Testis (tissue), 3 donors: ENCODE results near the gene PCID2. TPM values are rescaled to one million over a fixed set of nuclear protein-coding genes. Genes with fewer than 3 reads are reported as not detected.
"Not testable (repeated sequence)": the region's sequence is repeated elsewhere in the genome, so short reads cannot be mapped to it uniquely, and the experiment has no call there.

Source experiments
- DNase-seq: peaks from one replicate; pipeline ENCODE4 v3.0.0-alpha.2; 2019
- H3K27ac ChIP-seq, 2 donors: fragments of 200-600 bp; sonication (generic); one replicate each; pipeline ENCODE4 v1.5.1; 2019
- H3K27me3 ChIP-seq: fragments of 200-600 bp; sonication (generic); one replicate; pipeline ENCODE4 v1.5.1; 2019
- H3K36me3 ChIP-seq: fragments of 200-600 bp; sonication (generic); one replicate; pipeline ENCODE4 v1.5.1; 2017; ENCODE audit warnings: low read depth; ENCODE audit errors: missing control alignments
- H3K4me1 ChIP-seq: fragments of 200-600 bp; sonication (generic); one replicate; pipeline ENCODE4 v1.5.1; 2019
- H3K4me3 ChIP-seq, 2 donors: fragments of 200-600 bp; sonication (generic); one replicate each; pipeline ENCODE4 v1.5.1; 2017 to 2019
- H3K9me3 ChIP-seq: fragments of 200-600 bp; sonication (generic); one replicate; pipeline ENCODE4 v1.5.1; 2017
- CTCF ChIP-seq, 3 experiments: fragments of 450-650 bp in 2 of 3; fragments of 200-600 bp in 1 of 3; sonication (generic) in 1 of 3; IDR thresholded peaks; one replicate each; pipeline ENCODE4 v1.5.1; 2016 to 2019; ENCODE audit warnings: antibody characterized with exemption in 3 of 3, mild to moderate bottlenecking in 2 of 3, moderate library complexity in 1 of 3
- POLR2A ChIP-seq: fragments of 450-650 bp; IDR thresholded peaks from one replicate; pipeline ENCODE4 v1.6.1; 2017; ENCODE audit warnings: antibody characterized with exemption, mild to moderate bottlenecking, moderate library complexity
- WGBS, 2 donors: methylation state at CpG; one replicate each; pipeline ENCODE4 v1.1.5; 2018; 5-methylcytosine and 5-hydroxymethylcytosine counted together
- intact Hi-C: fragments of 100-400 bp; cut with DNase I; formaldehyde crosslinking; loops from one replicate; pipeline ENCODE4 v1.15.1; 2023; ENCODE audit warnings: low total_unique reads
- polyA plus RNA-seq: library from polyadenylated mRNA; stranded (reverse); fragments of 350-450 nt; fragmentation: Illumina TruSeq; extraction: RNeasy Lipid Tissue Mini Kit (QIAGEN cat#74804); gene quantifications from one replicate; pipeline ENCODE4 v1.2.3, GENCODE V29; 2014; ENCODE audit warnings: low read depth, low replicate concordance; ENCODE audit not compliant: insufficient read depth
- total RNA-seq, 2 donors: library from RNA; depleted of rRNA; stranded (reverse); fragments of >200 nt; gene quantifications; one replicate each; pipeline ENCODE4 v1.2.3, GENCODE V29; 2016

The PCID2 gene
- total and polyA plus RNA-seq, 3 donors from 2014 or later = 72.2 to 130 (median 73.4) TPM

- Histone ChIP-seq H3K36me3 (no peaks in the 10 kb centered on the region), H3K27me3 (no peaks in the 10 kb centered on the region), H3K4me1 (no peaks in the 10 kb centered on the region), H3K27ac (no peak overlapping the region), H3K9me3 (no peaks in the 10 kb centered on the region), H3K4me3 (no peak overlapping the region)
- TF ChIP-seq CTCF (IDR thresholded peaks at IDR 0.05) = no peak
- TF ChIP-seq POLR2A = no peak
- 82 to 89% methylated on average over 6 of the region's 6 CpGs for WGBS, 2 donors
- no peak for DNase-seq
- intact Hi-C loops = no loop called here
Measured at GRCh38 chr13:113243847-113244246, 35.4 kb upstream of the PCID2 start.

- 88 to 96% methylated on average over 8 of the region's 8 CpGs for WGBS, 2 donors
- H3K4me3 ChIP-seq, H3K9me3 ChIP-seq, H3K27me3 ChIP-seq, H3K36me3 ChIP-seq, intact Hi-C loops, DNase-seq, H3K27ac ChIP-seq, H3K4me1 ChIP-seq: not testable (repeated sequence)
Measured at GRCh38 chr13:113241623-113242022, 33.2 kb upstream of the PCID2 start.

- TF ChIP-seq POLR2A (no peak), CTCF (IDR thresholded peaks at IDR 0.05) (no peak)
- H3K9me3 ChIP-seq = no peaks in the 10 kb centered on the region
- no peak overlapping the region for H3K27ac ChIP-seq
- H3K4me1 ChIP-seq = peaks cover 4% of the 10 kb centered on the region
- intact Hi-C loops = no loop called here
- H3K36me3 ChIP-seq = no peaks in the 10 kb centered on the region
- 88 to 91% methylated on average over 6 of the region's 6 CpGs for WGBS, 2 donors
- H3K27me3 ChIP-seq = no peaks in the 10 kb centered on the region
- no peak overlapping the region for H3K4me3 ChIP-seq
- no peak for DNase-seq
Measured at GRCh38 chr13:113239986-113240385, 31.5 kb upstream of the PCID2 start.

GRCh38 chr13:113239357-113239756 is 30.9 kb upstream of the PCID2 start:
- Histone ChIP-seq H3K4me3 (no peak overlapping the region), H3K27me3 (no peaks in the 10 kb centered on the region), H3K27ac (no peak overlapping the region), H3K36me3 (no peaks in the 10 kb centered on the region), H3K4me1 (peaks cover 4% of the 10 kb centered on the region), H3K9me3 (no peaks in the 10 kb centered on the region)
- no peak for TF ChIP-seq CTCF (IDR thresholded peaks at IDR 0.05)
- intact Hi-C loops = no loop called here
- 87 to 96% methylated on average over 8 to 15 of the region's 15 CpGs for WGBS, 2 donors
- DNase-seq = no peak

GRCh38 chr13:113238536-113238935 is 30.1 kb upstream of the PCID2 start:
- Histone ChIP-seq H3K4me3 (no peak overlapping the region), H3K27me3 (no peaks in the 10 kb centered on the region), H3K27ac (no peak overlapping the region), H3K4me1 (peaks cover 4% of the 10 kb centered on the region), H3K36me3 (no peaks in the 10 kb centered on the region), H3K9me3 (no peaks in the 10 kb centered on the region)
- 88 to 90% methylated on average over 4 of the region's 4 CpGs for WGBS, 2 donors
- intact Hi-C loops = no loop called here
- TF ChIP-seq POLR2A (no peak), CTCF (IDR thresholded peaks at IDR 0.05) (no peak)
- no peak for DNase-seq
